Transverse colon (tissue), 4 donors: Measurements from ENCODE around the gene ZFP92. TPM values are rescaled to one million over a fixed set of nuclear protein-coding genes. Genes with fewer than 3 reads are reported as not detected.

ENCODE experiments used
- DNase-seq: peaks from one replicate; pipeline ENCODE4 v3.0.0-alpha.2; 2019
- H3K27ac ChIP-seq, 4 donors: fragments of 200-600 bp; sonication (generic); 2 replicates each; pipeline ENCODE4 v1.5.1; 2016 to 2018; ENCODE audit warnings: inconsistent platforms in 4 of 4
- H3K27me3 ChIP-seq: fragments of 200-600 bp; sonication (generic); 2 replicates; pipeline ENCODE4 v1.5.1; 2017; ENCODE audit warnings: inconsistent platforms
- H3K36me3 ChIP-seq, 4 donors: fragments of 200-600 bp; sonication (generic); 2 replicates each; pipeline ENCODE4 v1.5.1; 2017 to 2019; ENCODE audit warnings: inconsistent platforms in 4 of 4
- H3K4me1 ChIP-seq, 4 donors: fragments of 200-600 bp; sonication (generic); 2 replicates each; pipeline ENCODE4 v1.5.1; 2017 to 2020; ENCODE audit warnings: inconsistent platforms in 4 of 4
- H3K4me3 ChIP-seq, 4 donors: fragments of 200-600 bp; sonication (generic); 1 replicate in 1 of 4; 2 replicates in 3 of 4; pipeline versions ENCODE4 v1.5.1 to v1.6.1; 2017 to 2019; ENCODE audit warnings: inconsistent platforms in 4 of 4
- H3K9me3 ChIP-seq, 2 donors: fragments of 200-600 bp; sonication (generic); 2 replicates each; pipeline ENCODE4 v1.5.1; 2017 to 2019; ENCODE audit warnings: inconsistent platforms in 2 of 2
- CTCF ChIP-seq, 5 experiments: fragments of 200-600 bp in 3 of 5; fragments of 450-650 bp in 2 of 5; sonication (generic) in 3 of 5; IDR thresholded peaks; 1 replicate in 2 of 5; 2 replicates in 3 of 5; pipeline ENCODE4 v1.5.1; 2016 to 2017; ENCODE audit warnings: antibody characterized with exemption in 5 of 5, inconsistent platforms in 3 of 5, mild to moderate bottlenecking in 2 of 5, moderate library complexity in 1 of 5
- EP300 ChIP-seq: sonication (generic); formaldehyde crosslinking; IDR thresholded peaks from one replicate; pipeline ENCODE4 v1.6.1; 2017; ENCODE audit warnings: antibody characterized with exemption, low read depth
- POLR2A ChIP-seq: fragments of 450-650 bp; IDR thresholded peaks from one replicate; pipeline ENCODE4 v1.6.1; 2016; ENCODE audit warnings: antibody characterized with exemption, mild to moderate bottlenecking, moderate library complexity
- POLR2AphosphoS5 ChIP-seq, 3 donors: sonication (generic); formaldehyde crosslinking; IDR thresholded peaks; one replicate each; pipeline ENCODE4 v1.6.1; 2016; ENCODE audit warnings: antibody characterized with exemption in 3 of 3
- WGBS, 2 donors: methylation state at CpG; one replicate each; pipeline ENCODE4 v1.1.5; 2018; ENCODE audit warnings: low coverage in 1 of 2; 5-methylcytosine and 5-hydroxymethylcytosine counted together
- in situ Hi-C, 4 donors: fragments of 200-750 bp; cut with MboI; loops; one replicate each; pipeline versions ENCODE4 v1.15.0 to v1.15.1; 2017; ENCODE audit warnings: low sequenced_read_pairs in 3 of 4, low pct_ligation_motif_present in 1 of 4, low pct_unique_long_range_greater_than_20kb in 1 of 4
- intact Hi-C: fragments of 100-400 bp; cut with DNase I; formaldehyde crosslinking; loops from one replicate; pipeline ENCODE4 v1.15.1; 2023; ENCODE audit warnings: low total_unique reads
- total RNA-seq, 4 donors: library from RNA; depleted of rRNA; stranded (reverse); fragments of >200 nt; gene quantifications; one replicate each; pipeline ENCODE4 v1.1.0, GENCODE V29; 2016

Gene ZFP92
- total RNA-seq, 4 donors from 2014 or later = 0.27 to 3.0 (median 1.3) TPM

GRCh38 chrX:153455571-153455970 is 44.3 kb downstream of the ZFP92 start:
- 90% methylated on average over 16 of the region's 16 CpGs; no CpG with 5 or more reads in 1 of the 2 donors for WGBS, 2 donors
- Histone ChIP-seq H3K4me3 (no peak overlapping the region), H3K27me3 (no peaks in the 10 kb centered on the region), H3K4me1 (no peaks in the 10 kb centered on the region), H3K36me3 (no peaks in the 10 kb centered on the region), H3K27ac (no peak overlapping the region), H3K9me3 (no peaks in the 10 kb centered on the region)
- no peak for DNase-seq
- in situ Hi-C loops (no loop called here), intact Hi-C loops (no loop called here)
- TF ChIP-seq EP300 (no peak), POLR2A (no peak), POLR2AphosphoS5 (IDR thresholded peaks at IDR 0.05) (no peak), CTCF (IDR thresholded peaks at IDR 0.05) (no peak)

GRCh38 chrX:153456161-153456560 is 44.9 kb downstream of the ZFP92 start:
- Histone ChIP-seq H3K4me3 (no peak overlapping the region), H3K27ac (no peak overlapping the region), H3K36me3 (no peaks in the 10 kb centered on the region), H3K9me3 (no peaks in the 10 kb centered on the region), H3K4me1 (no peaks in the 10 kb centered on the region), H3K27me3 (no peaks in the 10 kb centered on the region)
- DNase-seq = no peak
- WGBS, 2 donors = 83% methylated on average over 8 of the region's 12 CpGs; no CpG with 5 or more reads in 1 of the 2 donors
- in situ Hi-C loops (no loop called here), intact Hi-C loops (no loop called here)
- no peak for TF ChIP-seq EP300
- TF ChIP-seq POLR2A = no peak
- no peak for TF ChIP-seq CTCF (IDR thresholded peaks at IDR 0.05)
- no peak for TF ChIP-seq POLR2AphosphoS5 (IDR thresholded peaks at IDR 0.05)

DNA sequence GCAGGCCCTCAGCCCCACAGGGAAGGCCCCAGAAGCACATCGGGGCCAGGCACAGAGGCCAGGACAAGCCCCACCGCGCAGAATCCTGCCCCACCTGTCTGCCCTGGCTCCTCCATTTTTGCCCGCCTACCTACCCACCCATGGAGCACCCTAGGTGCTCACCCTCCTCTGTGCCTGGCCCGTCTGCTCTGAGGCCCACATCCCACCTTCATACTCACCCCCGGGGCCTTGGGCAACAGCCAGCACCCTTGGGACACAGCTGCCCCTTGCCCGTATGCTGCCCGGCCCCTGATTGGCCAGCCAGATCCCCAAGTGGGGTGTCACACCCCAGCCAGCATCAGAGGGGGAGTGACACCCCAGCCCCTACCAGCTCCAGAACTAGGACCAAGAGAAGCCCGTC is 45.4 kb downstream of the ZFP92 start:
- in situ Hi-C loops (no loop called here), intact Hi-C loops (no loop called here)
- 86% methylated on average over 9 of the region's 9 CpGs; no CpG with 5 or more reads in 1 of the 2 donors for WGBS, 2 donors
- Histone ChIP-seq H3K27me3 (no peaks in the 10 kb centered on the region), H3K4me3 (no peak overlapping the region), H3K36me3 (no peaks in the 10 kb centered on the region), H3K9me3 (no peaks in the 10 kb centered on the region), H3K4me1 (no peaks in the 10 kb centered on the region), H3K27ac (no peak overlapping the region)
- no peak for TF ChIP-seq CTCF (IDR thresholded peaks at IDR 0.05)
- TF ChIP-seq EP300 = no peak
- no peak for TF ChIP-seq POLR2A
- no peak for TF ChIP-seq POLR2AphosphoS5 (IDR thresholded peaks at IDR 0.05)
- no peak for DNase-seq

DNA sequence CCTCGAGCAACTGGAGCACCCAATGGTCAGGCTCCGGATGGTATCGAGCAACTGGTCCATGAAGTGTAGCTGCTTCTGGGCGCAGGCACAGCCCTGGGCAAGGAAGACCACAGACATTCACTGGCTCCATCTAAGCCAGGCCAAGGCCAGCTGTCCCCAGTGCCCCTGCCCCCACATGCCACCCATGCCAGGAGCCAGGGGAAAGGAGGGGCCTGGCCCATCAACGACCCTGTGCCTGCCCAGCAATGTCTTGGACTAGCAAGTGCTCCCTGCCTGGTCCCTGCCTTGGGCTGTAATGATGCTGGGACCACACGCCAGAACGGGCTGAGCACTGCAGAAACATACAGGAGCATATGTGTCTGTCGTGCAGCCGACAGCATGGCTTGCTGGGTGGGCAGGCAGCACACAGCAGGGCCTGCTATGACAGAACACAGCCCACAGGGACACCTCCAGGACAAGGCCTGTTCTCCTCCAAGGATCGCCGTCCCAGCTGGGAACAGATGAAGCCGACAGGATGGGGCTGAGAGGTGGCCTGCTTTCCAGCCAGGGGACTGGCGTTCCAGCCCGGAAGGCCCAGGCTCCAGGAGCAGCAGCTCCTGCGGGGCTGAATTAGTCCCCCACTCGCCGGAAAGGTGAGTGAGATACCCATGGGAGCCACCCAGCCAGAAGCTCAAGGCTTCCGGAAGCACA is 46.0 kb downstream of the ZFP92 start:
- intact Hi-C loops (no loop called here), in situ Hi-C loops (no loop called here)
- no peak overlapping the region for H3K27ac ChIP-seq
- 81% methylated on average over 13 of the region's 18 CpGs; no CpG with 5 or more reads in 1 of the 2 donors for WGBS, 2 donors
- TF ChIP-seq POLR2A (no peak), CTCF (IDR thresholded peaks at IDR 0.05) (no peak), EP300 (no peak), POLR2AphosphoS5 (IDR thresholded peaks at IDR 0.05) (no peak)
- DNase-seq = no peak
- H3K4me1 ChIP-seq = no peaks in the 10 kb centered on the region
- no peaks in the 10 kb centered on the region for H3K9me3 ChIP-seq
- H3K36me3 ChIP-seq = no peaks in the 10 kb centered on the region
- no peaks in the 10 kb centered on the region for H3K27me3 ChIP-seq
- H3K4me3 ChIP-seq = no peak overlapping the region
